ENCODE results near the gene PPP1CA.

The PPP1CA gene

DNA sequence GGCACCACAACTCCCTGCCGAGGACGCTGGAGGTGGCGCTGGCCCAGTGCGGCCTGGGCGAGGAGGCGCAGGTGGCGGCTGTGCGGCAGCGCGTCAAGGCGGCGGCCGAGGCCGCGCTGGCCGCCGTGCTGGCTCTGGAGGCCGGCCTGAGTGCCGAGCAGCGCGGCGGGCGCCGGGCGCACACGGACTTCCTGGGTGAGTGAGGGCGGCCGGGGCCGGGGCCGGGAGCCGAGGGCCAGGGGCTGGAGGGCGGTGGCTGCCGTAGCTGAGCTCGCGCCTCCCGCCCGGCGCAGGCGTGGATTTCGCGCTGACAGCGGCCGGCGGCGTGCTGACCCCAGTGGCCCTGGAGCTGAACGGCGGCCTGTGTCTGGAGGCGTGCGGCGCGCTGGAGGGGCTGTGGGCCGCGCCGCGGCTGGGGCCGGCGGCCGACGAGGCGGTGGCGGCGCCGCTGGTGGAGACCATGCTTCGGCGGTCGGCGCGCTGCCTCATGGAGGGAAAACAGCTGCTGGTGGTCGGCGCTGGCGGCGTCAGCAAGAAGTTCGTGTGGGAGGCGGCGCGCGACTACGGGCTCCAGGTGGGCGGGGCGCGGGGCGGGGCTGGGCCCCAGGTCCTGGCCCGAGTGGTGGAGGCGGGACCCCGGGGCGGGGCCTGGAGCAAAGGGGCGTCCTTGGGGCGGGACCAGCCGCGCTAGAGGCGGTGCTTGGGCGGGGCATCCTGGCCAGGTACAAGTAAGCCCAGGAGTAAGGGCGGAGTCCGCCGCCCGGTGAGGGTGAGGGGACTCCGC lies 19.2 kb upstream of the PPP1CA start:
- TF ChIP-seq, protein P1, sequence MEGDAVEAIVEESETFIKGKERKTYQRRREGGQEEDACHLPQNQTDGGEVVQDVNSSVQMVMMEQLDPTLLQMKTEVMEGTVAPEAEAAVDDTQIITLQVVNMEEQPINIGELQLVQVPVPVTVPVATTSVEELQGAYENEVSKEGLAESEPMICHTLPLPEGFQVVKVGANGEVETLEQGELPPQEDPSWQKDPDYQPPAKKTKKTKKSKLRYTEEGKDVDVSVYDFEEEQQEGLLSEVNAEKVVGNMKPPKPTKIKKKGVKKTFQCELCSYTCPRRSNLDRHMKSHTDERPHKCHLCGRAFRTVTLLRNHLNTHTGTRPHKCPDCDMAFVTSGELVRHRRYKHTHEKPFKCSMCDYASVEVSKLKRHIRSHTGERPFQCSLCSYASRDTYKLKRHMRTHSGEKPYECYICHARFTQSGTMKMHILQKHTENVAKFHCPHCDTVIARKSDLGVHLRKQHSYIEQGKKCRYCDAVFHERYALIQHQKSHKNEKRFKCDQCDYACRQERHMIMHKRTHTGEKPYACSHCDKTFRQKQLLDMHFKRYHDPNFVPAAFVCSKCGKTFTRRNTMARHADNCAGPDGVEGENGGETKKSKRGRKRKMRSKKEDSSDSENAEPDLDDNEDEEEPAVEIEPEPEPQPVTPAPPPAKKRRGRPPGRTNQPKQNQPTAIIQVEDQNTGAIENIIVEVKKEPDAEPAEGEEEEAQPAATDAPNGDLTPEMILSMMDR (conservative IDR thresholded peaks at IDR 0.05; ENCODE audit: control insufficient read depth, insufficient read depth, low read depth, low read length): no peak
- peak overlapping the region; percentile 13 for H3K4me3 ChIP-seq (ENCODE audit: control insufficient read depth, low read depth, low read length)
- peak; percentile 74 for DNase-seq (ENCODE audit: low read depth)

- peak overlapping the region; percentile 7 for H3K4me3 ChIP-seq (ENCODE audit: control insufficient read depth, low read depth, low read length)
- no peak for DNase-seq (ENCODE audit: low read depth)
- TF ChIP-seq, protein P1 (conservative IDR thresholded peaks at IDR 0.05; ENCODE audit: control insufficient read depth, insufficient read depth, low read depth, low read length): no peak
Measured at GRCh38 chr11:67420147-67420645, 18.5 kb upstream of the PPP1CA start.

- TF ChIP-seq, protein P1 (conservative IDR thresholded peaks at IDR 0.05; ENCODE audit: control insufficient read depth, insufficient read depth, low read depth, low read length): no peak
- no peak overlapping the region for H3K4me3 ChIP-seq (ENCODE audit: control insufficient read depth, low read depth, low read length)
Measured at GRCh38 chr11:67419325-67420049, 17.8 kb upstream of the PPP1CA start.

DNA sequence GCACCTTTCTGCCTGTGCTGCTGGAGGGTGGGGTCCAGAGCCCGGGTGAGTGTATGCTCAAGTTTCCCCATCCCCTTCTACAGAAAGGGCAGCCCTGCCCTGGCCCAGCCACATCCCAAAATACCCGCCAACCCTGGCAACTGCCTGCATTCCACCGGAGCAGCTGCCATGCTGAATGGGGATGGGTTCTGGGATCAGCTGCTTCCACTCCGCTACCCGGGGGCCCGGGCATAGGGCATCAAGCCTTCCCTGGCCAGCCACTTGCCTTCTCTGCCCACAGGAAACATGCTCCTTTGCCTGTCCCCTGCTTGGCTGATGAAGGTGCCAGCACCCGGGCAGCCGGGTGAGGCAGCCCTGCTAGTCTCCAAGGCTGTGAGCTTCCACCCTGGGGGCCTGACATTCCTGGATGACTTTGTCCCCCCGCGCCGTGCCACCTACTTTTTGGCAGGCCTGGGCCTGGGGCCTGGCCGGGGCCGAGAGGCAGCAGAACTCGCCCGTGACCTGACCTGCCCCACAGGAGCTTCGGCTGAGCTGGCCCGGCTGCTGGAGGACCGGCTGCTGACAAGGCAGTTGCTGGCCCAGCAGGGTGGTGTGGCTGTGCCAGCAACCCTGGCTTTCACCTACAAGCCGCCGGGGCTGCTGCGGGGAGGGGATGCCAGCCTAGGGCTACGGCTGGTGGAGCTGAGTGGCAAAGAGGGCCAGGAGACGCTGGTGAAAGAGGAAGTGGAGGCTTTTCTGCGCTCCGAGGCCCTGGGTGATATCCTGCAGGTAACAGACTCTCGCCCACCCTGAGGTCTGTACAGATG lies 17.0 kb upstream of the PPP1CA start:
- H3K4me3 ChIP-seq (ENCODE audit: control insufficient read depth, low read depth, low read length): no peak overlapping the region
- TF ChIP-seq, protein P1 (conservative IDR thresholded peaks at IDR 0.05; ENCODE audit: control insufficient read depth, insufficient read depth, low read depth, low read length): no peak
- DNase-seq (ENCODE audit: low read depth): no peak

More at GRCh38 chr11:67419325-67420049, 17.8 kb upstream of the PPP1CA start:
- no peak for DNase-seq (ENCODE audit: low read depth)

DNA sequence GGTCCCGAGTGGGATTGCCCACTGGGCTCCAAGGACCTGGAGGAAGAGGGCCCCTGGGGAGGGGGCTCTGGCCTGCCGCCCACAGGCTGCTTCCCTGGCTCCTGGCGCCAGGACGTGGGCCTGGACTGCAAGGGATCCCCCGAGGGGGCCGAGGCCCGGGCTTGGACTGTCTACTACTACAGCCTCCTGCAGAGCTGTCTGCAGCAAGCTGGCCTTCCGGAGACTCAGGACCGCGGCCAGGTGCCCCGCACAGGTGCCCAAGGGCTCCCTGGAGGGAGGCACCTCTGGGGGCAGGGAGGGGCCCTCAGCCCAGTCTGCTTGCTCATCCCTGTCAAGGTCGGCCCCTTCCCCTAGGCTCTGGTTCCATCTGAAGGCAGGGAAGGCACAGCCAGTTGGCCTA lies 15.8 kb upstream of the PPP1CA start:
- TF ChIP-seq, protein P1 (conservative IDR thresholded peaks at IDR 0.05; ENCODE audit: control insufficient read depth, insufficient read depth, low read depth, low read length): no peak
- no peak for DNase-seq (ENCODE audit: low read depth)
- no peak overlapping the region for H3K4me3 ChIP-seq (ENCODE audit: control insufficient read depth, low read depth, low read length)
